HepG2 (cell line): ENCODE results near the gene AKAP8. TPM values are rescaled to one million over a fixed set of nuclear protein-coding genes. Genes with fewer than 3 reads are reported as not detected.
A peak's percentile ranks its signal among the peaks of the same experiment; 100 is the strongest.

Source experiments
- ARID5B ChIP-seq: IDR thresholded peaks from 2 replicates; pipeline ENCODE4 v1.4.0; 2020; ENCODE audit warnings: mild to moderate bottlenecking, missing genetic modification reagents
- ARNTL ChIP-seq: sonication (generic); formaldehyde crosslinking; IDR thresholded peaks from 2 replicates; pipeline ENCODE4 v1.4.0; 2020; ENCODE audit warnings: mild to moderate bottlenecking, missing genetic modification reagents
- BHLHE40 ChIP-seq: IDR thresholded peaks from 2 replicates; pipeline ENCODE4 v1.6.1; 2011; ENCODE audit warnings: low read length, improper control_type of control experiment
- CENPX ChIP-seq: sonication (generic); formaldehyde crosslinking; IDR thresholded peaks from 2 replicates; pipeline ENCODE4 v1.9.0; 2021; ENCODE audit warnings: mild to moderate bottlenecking, missing genetic modification reagents, moderate library complexity
- KAT8 ChIP-seq: IDR thresholded peaks from 2 replicates; pipeline ENCODE4 v1.6.1; 2016; ENCODE audit warnings: missing genetic modification reagents, missing compliant biosample characterization
- MNT ChIP-seq: fragments of 450-650 bp; IDR thresholded peaks from 2 replicates; pipeline ENCODE4 v1.6.1; 2016
- NCOR1 ChIP-seq: fragments of 200-600 bp; sonication (generic); IDR thresholded peaks from 2 replicates; pipeline ENCODE4 v1.7.0; 2017; ENCODE audit warnings: antibody characterized with exemption, low read length, borderline replicate concordance
- NR2F2 ChIP-seq: IDR thresholded peaks from 2 replicates; pipeline ENCODE4 v1.6.1; 2012; ENCODE audit warnings: low read depth, inconsistent platforms, borderline replicate concordance
- TBX3 ChIP-seq: fragments of 450-650 bp; IDR thresholded peaks from 2 replicates; pipeline ENCODE4 v1.6.1; 2017; ENCODE audit warnings: antibody characterized with exemption, mild to moderate bottlenecking, inconsistent platforms, borderline replicate concordance
- UBTF ChIP-seq: sonication (generic); formaldehyde crosslinking; IDR thresholded peaks from 2 replicates; pipeline ENCODE4 v1.4.0; 2020; ENCODE audit warnings: mild to moderate bottlenecking, missing genetic modification reagents
- ZNF20 ChIP-seq: sonication (generic); formaldehyde crosslinking; IDR thresholded peaks from 2 replicates; pipeline ENCODE4 v1.4.0; 2020; ENCODE audit warnings: mild to moderate bottlenecking, moderate library complexity, missing genetic modification reagents
- polyA plus RNA-seq, 8 experiments: library from polyadenylated mRNA; depleted of rRNA in 3 of 8; stranded (reverse) in 7 of 8; unstranded in 1 of 8; fragments of >200 nt; fragmentation: Illumina TruSeq in 4 of 8; extraction: Trizol in 4 of 8; gene quantifications; 2 replicates each; pipeline versions ENCODE4 v1.2.1 to v1.2.3, GENCODE V29; 2011 to 2016; ENCODE audit warnings: low read depth in 4 of 8, missing spikeins in 1 of 8, mixed read lengths in 1 of 8; ENCODE audit not compliant: insufficient read depth in 1 of 8
- total RNA-seq, 5 experiments: library from RNA; depleted of rRNA; stranded (reverse); fragments of >200 nt; fragmentation: Illumina TruSeq; extraction: Trizol; gene quantifications; 2 replicates each; pipeline ENCODE4 v1.2.3, GENCODE V29; 2016; ENCODE audit warnings: low read depth in 1 of 5

The AKAP8 gene
- total and polyA plus RNA-seq, 2 of the 13 experiments (the other 11 are each of a cell fraction or from before 2014, with no cell fraction given) = 15.9 to 22.1 TPM

- TF ChIP-seq UBTF (CRISPR knock-in tag) (0 out of 2 replicates have a peak, but pooled peaks have one; percentile 30), MNT (0 out of 2 replicates have a peak, but pooled peaks have one; percentile 23), ZNF20 (no peak), NR2F2 (0 out of 2 replicates have a peak, but pooled peaks have one; percentile 36), ARID5B (CRISPR knock-in tag) (peak; percentile 9; the same call in 1 of the 2 replicates), TBX3 (peak; percentile 25; the same call in 1 of the 2 replicates), BHLHE40 (peak; percentile 33; the same call in 1 of the 2 replicates), ARNTL (CRISPR knock-in tag) (0 out of 2 replicates have a peak, but pooled peaks have one; percentile 30), NCOR1 (peak; percentile 48; the same call in 1 of the 2 replicates), CENPX (no peak), KAT8 (CRISPR knock-in tag) (no peak)
Observed at GRCh38 chr19:15323496-15324235, 55.9 kb downstream of the AKAP8 start (continued).
